Measurements from ENCODE around the gene MCM5. TPM values are rescaled to one million over a fixed set of nuclear protein-coding genes. Genes with fewer than 3 reads are reported as not detected.

The MCM5 gene
- total RNA-seq, 1 donor from 2014 or later: 12.8 TPM

GRCh38 chr22:35450824-35451569, 51.1 kb downstream of the MCM5 start:
- DNase-seq (ENCODE audit: low read depth) (no peak), FAIRE-seq (no peak)
- Mint-ChIP-seq H3K9me3 (ENCODE audit: unreplicated experiment) (no peaks in the 10 kb centered on the region), H3K36me3 (ENCODE audit: low read depth, unreplicated experiment) (no peaks in the 10 kb centered on the region), H3K27me3 (ENCODE audit: low read depth, unreplicated experiment) (peaks cover 37% of the 10 kb centered on the region), H3K4me1 (ENCODE audit: low read depth, unreplicated experiment) (peaks cover 19% of the 10 kb centered on the region), H3K4me3 (ENCODE audit: unreplicated experiment) (no peak overlapping the region), H3K27ac (ENCODE audit: unreplicated experiment) (no peak overlapping the region)
- Histone ChIP-seq H3K27me3 (ENCODE audit: insufficient read depth, low read length) (peaks cover 11% of the 10 kb centered on the region), H3K79me2 (ENCODE audit: insufficient read depth, low read length) (no peaks in the 10 kb centered on the region), H3K27ac (ENCODE audit: low read depth, low read length) (no peak overlapping the region), H3K9ac (ENCODE audit: low read length) (no peak overlapping the region), H3K4me3 (ENCODE audit: insufficient read depth, low read depth, low read length) (no peak overlapping the region), H4K20me1 (ENCODE audit: insufficient read depth, low read length) (no peaks in the 10 kb centered on the region), H3K9me3 (ENCODE audit: insufficient read depth, low read depth, low read length) (no peaks in the 10 kb centered on the region), H3K36me3 (ENCODE audit: insufficient read depth, low read length) (no peaks in the 10 kb centered on the region), H2AFZ (ENCODE audit: low read depth, low read length) (no peak overlapping the region), H3K4me1 (ENCODE audit: insufficient read depth, low read length) (peaks cover 21% of the 10 kb centered on the region), H3K4me2 (ENCODE audit: low read length) (no peak overlapping the region)
- no peak for TF ChIP-seq CTCF (IDR thresholded peaks at IDR 0.05; ENCODE audit: insufficient read depth, low read depth, low read length)
- TF ChIP-seq EZH2 (IDR thresholded peaks at IDR 0.05; ENCODE audit: insufficient read depth, low read length): no peak

GRCh38 chr22:35451592-35451991, 51.7 kb downstream of the MCM5 start:
- no peaks in the 10 kb centered on the region for H4K20me1 ChIP-seq (ENCODE audit: insufficient read depth, low read length)
- Mint-ChIP-seq H3K4me3 (ENCODE audit: unreplicated experiment) (no peak overlapping the region), H3K4me1 (ENCODE audit: low read depth, unreplicated experiment) (peaks cover 13% of the 10 kb centered on the region), H3K36me3 (ENCODE audit: low read depth, unreplicated experiment) (no peaks in the 10 kb centered on the region), H3K27ac (ENCODE audit: unreplicated experiment) (no peak overlapping the region), H3K27me3 (ENCODE audit: low read depth, unreplicated experiment) (peaks cover 37% of the 10 kb centered on the region), H3K9me3 (ENCODE audit: unreplicated experiment) (no peaks in the 10 kb centered on the region)
- H3K79me2 ChIP-seq (ENCODE audit: insufficient read depth, low read length): no peaks in the 10 kb centered on the region
- H3K4me2 ChIP-seq (ENCODE audit: low read length): no peak overlapping the region
- no peak for DNase-seq (ENCODE audit: low read depth)
- H3K4me1 ChIP-seq (ENCODE audit: insufficient read depth, low read length): peaks cover 16% of the 10 kb centered on the region
- H3K9me3 ChIP-seq (ENCODE audit: insufficient read depth, low read depth, low read length): no peaks in the 10 kb centered on the region
- FAIRE-seq: no peak
- TF ChIP-seq EZH2 (IDR thresholded peaks at IDR 0.05; ENCODE audit: insufficient read depth, low read length) (no peak), CTCF (IDR thresholded peaks at IDR 0.05; ENCODE audit: insufficient read depth, low read depth, low read length) (no peak)
- H3K27me3 ChIP-seq (ENCODE audit: insufficient read depth, low read length): peaks cover 11% of the 10 kb centered on the region
- H3K36me3 ChIP-seq (ENCODE audit: insufficient read depth, low read length): no peaks in the 10 kb centered on the region
- no peak overlapping the region for H2AFZ ChIP-seq (ENCODE audit: low read depth, low read length)
- H3K9ac ChIP-seq (ENCODE audit: low read length): no peak overlapping the region
- H3K27ac ChIP-seq (ENCODE audit: low read depth, low read length): no peak overlapping the region
- no peak overlapping the region for H3K4me3 ChIP-seq (ENCODE audit: insufficient read depth, low read depth, low read length)

GRCh38 chr22:35452351-35452781, 52.4 kb downstream of the MCM5 start:
- H3K27ac Mint-ChIP-seq (ENCODE audit: unreplicated experiment): no peak overlapping the region
- Histone ChIP-seq H3K27me3 (ENCODE audit: insufficient read depth, low read length) (peaks cover 11% of the 10 kb centered on the region), H3K36me3 (ENCODE audit: insufficient read depth, low read length) (no peaks in the 10 kb centered on the region), H3K9ac (ENCODE audit: low read length) (no peak overlapping the region), H3K4me3 (ENCODE audit: insufficient read depth, low read depth, low read length) (no peak overlapping the region), H4K20me1 (ENCODE audit: insufficient read depth, low read length) (no peaks in the 10 kb centered on the region), H3K4me2 (ENCODE audit: low read length) (no peak overlapping the region), H3K79me2 (ENCODE audit: insufficient read depth, low read length) (no peaks in the 10 kb centered on the region), H3K9me3 (ENCODE audit: insufficient read depth, low read depth, low read length) (no peaks in the 10 kb centered on the region), H3K4me1 (ENCODE audit: insufficient read depth, low read length) (peaks cover 10% of the 10 kb centered on the region), H3K27ac (ENCODE audit: low read depth, low read length) (no peak overlapping the region), H2AFZ (ENCODE audit: low read depth, low read length) (no peak overlapping the region)
- no peak overlapping the region for H3K4me3 Mint-ChIP-seq (ENCODE audit: unreplicated experiment)
- no peak for FAIRE-seq
- no peak for DNase-seq (ENCODE audit: low read depth)
- peaks cover 7% of the 10 kb centered on the region for H3K4me1 Mint-ChIP-seq (ENCODE audit: low read depth, unreplicated experiment)
- peaks cover 37% of the 10 kb centered on the region for H3K27me3 Mint-ChIP-seq (ENCODE audit: low read depth, unreplicated experiment)
- no peaks in the 10 kb centered on the region for H3K9me3 Mint-ChIP-seq (ENCODE audit: unreplicated experiment)
- TF ChIP-seq EZH2 (IDR thresholded peaks at IDR 0.05; ENCODE audit: insufficient read depth, low read length): no peak
- no peak for TF ChIP-seq CTCF (IDR thresholded peaks at IDR 0.05; ENCODE audit: insufficient read depth, low read depth, low read length)
- H3K36me3 Mint-ChIP-seq (ENCODE audit: low read depth, unreplicated experiment): no peaks in the 10 kb centered on the region
